Mammary epithelial cell (primary cell): ENCODE measurements around the gene ADGRE1.

ENCODE experiments used
- EZH2 ChIP-seq: IDR thresholded peaks from 2 replicates; pipeline ENCODE4 v1.6.1; 2012; ENCODE audit warnings: low read length, inconsistent platforms, borderline replicate concordance
- TF ChIP-seq, protein P1 (sequence below), 2 donors: IDR thresholded peaks in 1 of 2; conservative IDR thresholded peaks in 1 of 2; 2 replicates each; pipeline ENCODE4 v1.5.1; 2011 to 2012; ENCODE audit warnings: inconsistent platforms in 2 of 2, low read length in 2 of 2, mild to moderate bottlenecking in 2 of 2, control low read depth in 1 of 2, low read depth in 1 of 2; ENCODE audit not compliant: insufficient read depth in 1 of 2; ENCODE audit errors: extremely low read depth in 1 of 2

DNA sequence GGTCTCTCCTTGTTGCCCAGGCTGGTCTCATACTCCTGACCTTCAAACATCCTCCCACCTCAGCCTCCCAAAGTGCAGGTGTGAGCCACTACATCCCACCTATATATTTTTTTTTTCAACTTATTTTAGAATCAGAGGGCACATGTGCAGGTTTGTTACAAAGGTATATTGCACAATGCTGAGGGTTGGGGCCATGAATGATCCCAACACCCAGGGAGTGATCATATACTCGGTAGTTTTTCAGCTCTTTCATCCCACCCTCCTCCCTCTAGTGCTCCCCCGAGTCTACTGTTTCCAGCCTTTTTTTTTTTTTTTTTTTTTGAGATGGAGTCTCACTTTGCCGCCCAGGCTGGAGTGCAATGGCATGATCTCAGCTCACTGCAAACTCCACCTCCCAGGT is 38.4 kb upstream of the ADGRE1 start:
- TF ChIP-seq, protein P1, sequence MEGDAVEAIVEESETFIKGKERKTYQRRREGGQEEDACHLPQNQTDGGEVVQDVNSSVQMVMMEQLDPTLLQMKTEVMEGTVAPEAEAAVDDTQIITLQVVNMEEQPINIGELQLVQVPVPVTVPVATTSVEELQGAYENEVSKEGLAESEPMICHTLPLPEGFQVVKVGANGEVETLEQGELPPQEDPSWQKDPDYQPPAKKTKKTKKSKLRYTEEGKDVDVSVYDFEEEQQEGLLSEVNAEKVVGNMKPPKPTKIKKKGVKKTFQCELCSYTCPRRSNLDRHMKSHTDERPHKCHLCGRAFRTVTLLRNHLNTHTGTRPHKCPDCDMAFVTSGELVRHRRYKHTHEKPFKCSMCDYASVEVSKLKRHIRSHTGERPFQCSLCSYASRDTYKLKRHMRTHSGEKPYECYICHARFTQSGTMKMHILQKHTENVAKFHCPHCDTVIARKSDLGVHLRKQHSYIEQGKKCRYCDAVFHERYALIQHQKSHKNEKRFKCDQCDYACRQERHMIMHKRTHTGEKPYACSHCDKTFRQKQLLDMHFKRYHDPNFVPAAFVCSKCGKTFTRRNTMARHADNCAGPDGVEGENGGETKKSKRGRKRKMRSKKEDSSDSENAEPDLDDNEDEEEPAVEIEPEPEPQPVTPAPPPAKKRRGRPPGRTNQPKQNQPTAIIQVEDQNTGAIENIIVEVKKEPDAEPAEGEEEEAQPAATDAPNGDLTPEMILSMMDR (conservative IDR thresholded peaks at IDR 0.05 in 1 of 2, IDR thresholded peaks at IDR 0.05 in 1 of 2; ENCODE audit: extremely low read depth in 1 of 2, insufficient read depth in 1 of 2, low read depth in 1 of 2, low read length in 2 of 2), result no peak
- TF ChIP-seq EZH2, result no peak
